ENCODE results near the gene ATP5PF.
"Not testable (repeated sequence)": the region's sequence is repeated elsewhere in the genome, so short reads cannot be mapped to it uniquely, and the experiment has no call there.

Gene ATP5PF

GRCh38 chr21:25734904-25735645 is at the start of gene ATP5PF, which contains the start of gene GABPA:
ATP5PF (minus strand) TSS chr21:25734904; CDS start chr21:25729794, 5,110 bp downstream.
GABPA (plus strand) TSS chr21:25734972; CDS start chr21:25741599, 6,627 bp downstream.
- peak; percentile 95 for DNase-seq (ENCODE audit: low read depth, low spot score)

GRCh38 chr21:25778126-25778875 is 43.6 kb upstream of the ATP5PF start:
- not testable (repeated sequence) for DNase-seq (ENCODE audit: low read depth, low spot score)

- DNase-seq (ENCODE audit: low read depth, low spot score), result no peak
These were observed 41.7 kb upstream of the ATP5PF start for GRCh38 chr21:25776440-25776839.

- DNase-seq (ENCODE audit: low read depth, low spot score), result no peak
These were observed 38.0 kb upstream of the ATP5PF start for GRCh38 chr21:25772686-25773085.

GRCh38 chr21:25767921-25768320 is 33.2 kb upstream of the ATP5PF start:
- no peak for DNase-seq (ENCODE audit: low read depth, low spot score)

GRCh38 chr21:25764065-25764464 is 29.4 kb upstream of the ATP5PF start:
- DNase-seq (ENCODE audit: low read depth, low spot score), result no peak

- no peak for DNase-seq (ENCODE audit: low read depth, low spot score)
These were observed 26.0 kb upstream of the ATP5PF start for GRCh38 chr21:25760677-25761076.

- DNase-seq (ENCODE audit: low read depth, low spot score), result no peak
These were observed 25.4 kb upstream of the ATP5PF start for GRCh38 chr21:25760061-25760460.

- no peak for DNase-seq (ENCODE audit: low read depth, low spot score)
These were observed 24.9 kb upstream of the ATP5PF start for GRCh38 chr21:25759573-25759972.

- no peak for DNase-seq (ENCODE audit: low read depth, low spot score)
These were observed 22.8 kb upstream of the ATP5PF start for GRCh38 chr21:25757531-25757930.

- DNase-seq (ENCODE audit: low read depth, low spot score), result no peak
These were observed 21.7 kb upstream of the ATP5PF start for GRCh38 chr21:25756190-25756932.

GRCh38 chr21:25752416-25752815 is 17.7 kb upstream of the ATP5PF start:
- no peak for DNase-seq (ENCODE audit: low read depth, low spot score)

GRCh38 chr21:25750085-25750484 is 15.4 kb upstream of the ATP5PF start:
- DNase-seq (ENCODE audit: low read depth, low spot score), result no peak

- DNase-seq (ENCODE audit: low read depth, low spot score), result no peak
These were observed 10.2 kb upstream of the ATP5PF start for GRCh38 chr21:25744854-25745253.

GRCh38 chr21:25742900-25743299 is 8.2 kb upstream of the ATP5PF start:
- no peak for DNase-seq (ENCODE audit: low read depth, low spot score)

- DNase-seq (ENCODE audit: low read depth, low spot score), result no peak
These were observed 2.7 kb upstream of the ATP5PF start for GRCh38 chr21:25737421-25737820.

GRCh38 chr21:25735646-25736597 is 1.2 kb upstream of the ATP5PF start:
- DNase-seq (ENCODE audit: low read depth, low spot score), result peak; percentile 55

GRCh38 chr21:25734654-25734903 is 125 bp downstream of the ATP5PF start:
- DNase-seq (ENCODE audit: low read depth, low spot score), result no peak

GRCh38 chr21:25733859-25734653 is 648 bp downstream of the ATP5PF start:
- DNase-seq (ENCODE audit: low read depth, low spot score), result no peak

- no peak for DNase-seq (ENCODE audit: low read depth, low spot score)
These were observed 2.5 kb downstream of the ATP5PF start for GRCh38 chr21:25732091-25732760.

All from smooth muscle cell of the brain vasculature (primary cell).